ENCODE measurements around the gene SLC13A5. TPM values are rescaled to one million over a fixed set of nuclear protein-coding genes. Genes with fewer than 3 reads are reported as not detected.
"Not testable (repeated sequence)": the region's sequence is repeated elsewhere in the genome, so short reads cannot be mapped to it uniquely, and the experiment has no call there.

SLC13A5 gene
- total RNA-seq, 4 donors from 2014 or later = 0.61 to 2.8 TPM; not detected in 2

DNA sequence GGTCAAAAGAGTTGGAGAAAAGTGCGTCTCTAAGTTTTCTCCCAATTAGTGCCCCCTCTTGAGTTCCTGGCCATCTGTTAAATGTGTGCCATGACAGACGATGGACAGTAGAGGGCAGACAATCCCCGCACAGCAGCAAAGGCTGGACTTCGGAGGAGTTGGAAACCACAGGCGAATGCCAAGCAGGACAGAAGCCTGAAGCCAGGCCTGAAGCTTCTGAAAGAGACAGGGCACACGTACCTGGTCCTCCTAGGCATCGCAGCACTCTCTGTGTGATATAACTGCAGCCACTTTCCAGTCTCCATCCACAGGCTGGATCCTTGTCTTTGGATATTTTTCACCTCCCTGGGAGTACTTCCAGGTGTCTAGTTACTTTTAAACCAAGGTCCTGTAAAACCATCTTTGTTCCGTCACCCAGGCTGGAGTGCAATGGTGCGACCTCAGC is 47.1 kb downstream of the SLC13A5 start:
- DNase-seq = peak; percentile 65 to 68

DNA sequence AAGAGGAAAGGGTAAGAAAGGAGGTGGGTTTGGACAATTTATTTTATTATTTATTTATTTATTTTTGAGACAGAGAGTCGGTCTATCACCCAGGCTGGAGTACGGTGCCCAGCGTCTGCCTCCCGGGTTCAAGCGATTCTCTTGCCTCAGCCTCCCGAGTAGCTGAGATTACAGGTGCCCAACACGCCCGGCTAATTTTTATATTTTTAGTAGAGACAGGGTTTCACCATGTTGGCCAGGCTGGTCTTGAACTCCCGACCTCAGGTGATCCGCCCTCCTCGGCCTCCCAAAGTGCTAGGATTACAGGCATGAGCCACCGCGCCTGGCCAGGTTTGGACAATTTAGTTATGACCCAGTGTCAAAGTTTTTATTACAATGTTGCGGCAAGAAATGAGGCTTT is 50.0 kb downstream of the SLC13A5 start:
- H3K27me3 ChIP-seq; intact Hi-C loops (cut with DNase I; ENCODE audit: low total_unique reads); DNase-seq; H3K9me3 ChIP-seq; H3K27ac ChIP-seq; H3K4me3 ChIP-seq; H3K36me3 ChIP-seq; H3K4me1 ChIP-seq: not testable (repeated sequence)

More for the DNA sequence above, 47.1 kb downstream of the SLC13A5 start:
- no peaks in the 10 kb centered on the region for H3K9me3 ChIP-seq
- no peaks in the 10 kb centered on the region for H3K36me3 ChIP-seq
- H3K4me1 ChIP-seq = no peaks in the 10 kb centered on the region
- H3K4me3 ChIP-seq = no peak overlapping the region
- intact Hi-C loops (cut with DNase I; ENCODE audit: low total_unique reads) = no loop called here
- no peaks in the 10 kb centered on the region for H3K27me3 ChIP-seq
- H3K27ac ChIP-seq = no peak overlapping the region
- TF ChIP-seq, protein P1, sequence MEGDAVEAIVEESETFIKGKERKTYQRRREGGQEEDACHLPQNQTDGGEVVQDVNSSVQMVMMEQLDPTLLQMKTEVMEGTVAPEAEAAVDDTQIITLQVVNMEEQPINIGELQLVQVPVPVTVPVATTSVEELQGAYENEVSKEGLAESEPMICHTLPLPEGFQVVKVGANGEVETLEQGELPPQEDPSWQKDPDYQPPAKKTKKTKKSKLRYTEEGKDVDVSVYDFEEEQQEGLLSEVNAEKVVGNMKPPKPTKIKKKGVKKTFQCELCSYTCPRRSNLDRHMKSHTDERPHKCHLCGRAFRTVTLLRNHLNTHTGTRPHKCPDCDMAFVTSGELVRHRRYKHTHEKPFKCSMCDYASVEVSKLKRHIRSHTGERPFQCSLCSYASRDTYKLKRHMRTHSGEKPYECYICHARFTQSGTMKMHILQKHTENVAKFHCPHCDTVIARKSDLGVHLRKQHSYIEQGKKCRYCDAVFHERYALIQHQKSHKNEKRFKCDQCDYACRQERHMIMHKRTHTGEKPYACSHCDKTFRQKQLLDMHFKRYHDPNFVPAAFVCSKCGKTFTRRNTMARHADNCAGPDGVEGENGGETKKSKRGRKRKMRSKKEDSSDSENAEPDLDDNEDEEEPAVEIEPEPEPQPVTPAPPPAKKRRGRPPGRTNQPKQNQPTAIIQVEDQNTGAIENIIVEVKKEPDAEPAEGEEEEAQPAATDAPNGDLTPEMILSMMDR (IDR thresholded peaks at IDR 0.05) = peak; percentile 75 to 90 (median 86)
- no peak for TF ChIP-seq POLR2A (IDR thresholded peaks at IDR 0.05)

DNA sequence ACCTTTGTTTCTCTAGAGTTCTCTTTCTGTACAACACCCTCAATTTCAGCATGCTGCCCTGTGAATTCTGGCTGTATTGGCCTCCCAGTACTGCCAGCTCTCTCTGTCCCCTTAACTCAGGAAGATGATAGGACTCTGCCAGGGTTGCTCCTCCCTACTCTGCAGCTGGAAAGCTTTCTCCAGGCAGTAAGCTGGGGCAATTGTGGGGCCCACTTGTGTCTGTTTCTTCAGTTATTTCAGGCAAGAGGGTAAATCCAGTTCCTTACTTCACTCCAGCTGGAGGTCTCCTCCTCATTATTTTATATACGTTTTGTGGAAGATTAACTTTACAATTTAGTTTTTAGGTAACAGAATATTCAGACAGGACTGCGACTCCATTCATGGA is 51.7 kb downstream of the SLC13A5 start:
- Histone ChIP-seq H3K4me3 (no peak overlapping the region), H3K27ac (no peak overlapping the region), H3K4me1 (no peaks in the 10 kb centered on the region), H3K27me3 (no peaks in the 10 kb centered on the region), H3K9me3 (no peaks in the 10 kb centered on the region), H3K36me3 (no peaks in the 10 kb centered on the region)
- intact Hi-C loops (cut with DNase I; ENCODE audit: low total_unique reads) = no loop called here
- no peak for TF ChIP-seq POLR2A (IDR thresholded peaks at IDR 0.05)
- TF ChIP-seq, protein P1 (IDR thresholded peaks at IDR 0.05) = no peak
- DNase-seq = no peak

DNA sequence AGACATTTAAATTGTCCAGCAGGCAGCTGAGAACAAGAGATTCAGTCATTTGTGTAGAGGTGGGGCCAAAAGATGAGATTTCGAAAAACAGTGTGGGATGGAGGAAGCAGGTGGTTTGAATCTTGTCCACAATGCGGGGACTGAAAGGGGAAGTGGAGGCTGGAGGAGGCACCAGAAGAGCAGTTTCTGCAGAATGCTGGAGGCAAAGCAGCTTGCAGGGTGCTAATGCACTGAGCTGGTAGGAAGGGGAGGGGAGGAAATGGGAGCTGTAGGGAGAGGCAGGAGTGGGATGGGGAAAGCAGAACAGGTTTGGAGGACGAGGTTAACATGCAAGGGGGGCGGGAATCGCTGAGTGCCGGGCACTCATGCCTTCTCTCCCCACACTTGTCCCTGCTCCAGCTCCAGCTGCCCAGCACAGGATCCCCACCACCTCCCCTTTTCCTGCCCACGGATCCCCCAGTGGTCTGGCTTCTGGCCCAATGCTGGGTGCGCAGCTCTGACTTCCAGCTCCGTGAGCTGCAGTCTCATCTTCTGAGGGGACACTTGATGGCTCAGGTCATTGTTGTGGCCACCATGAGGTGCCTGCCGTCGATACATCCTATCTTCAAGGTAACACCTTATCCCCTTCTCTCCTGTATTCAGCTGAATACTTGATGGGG is 52.2 kb downstream of the SLC13A5 start:
- DNase-seq = no peak
- Histone ChIP-seq H3K4me1 (no peaks in the 10 kb centered on the region), H3K4me3 (no peak overlapping the region), H3K27ac (no peak overlapping the region), H3K27me3 (no peaks in the 10 kb centered on the region), H3K36me3 (no peaks in the 10 kb centered on the region), H3K9me3 (no peaks in the 10 kb centered on the region)
- intact Hi-C loops (cut with DNase I; ENCODE audit: low total_unique reads) = no loop called here
- TF ChIP-seq, protein P1 (IDR thresholded peaks at IDR 0.05) = no peak
- no peak for TF ChIP-seq POLR2A (IDR thresholded peaks at IDR 0.05)

DNA sequence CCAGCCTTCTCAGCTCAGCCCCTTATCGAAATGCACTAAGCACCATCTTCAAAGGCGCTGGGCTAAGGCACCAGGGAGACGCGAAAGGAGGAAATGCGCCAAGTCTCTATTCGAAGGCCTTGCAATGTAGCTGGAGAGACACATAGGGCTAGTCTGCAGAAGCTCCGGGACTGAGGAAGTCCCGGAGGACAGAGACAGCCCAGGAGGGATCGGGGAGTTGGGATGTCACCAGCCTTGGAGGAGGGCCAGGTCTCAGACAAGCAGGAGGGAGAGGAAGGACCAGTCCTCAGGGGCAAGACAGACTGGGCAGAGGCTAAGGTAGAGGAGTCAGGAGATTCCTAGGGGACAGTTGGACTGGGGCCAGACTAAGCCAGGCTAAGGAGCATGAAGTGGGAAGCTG is 53.1 kb downstream of the SLC13A5 start:
- intact Hi-C loops (cut with DNase I; ENCODE audit: low total_unique reads) = no loop called here
- Histone ChIP-seq H3K36me3 (no peaks in the 10 kb centered on the region), H3K27me3 (no peaks in the 10 kb centered on the region), H3K9me3 (no peaks in the 10 kb centered on the region), H3K27ac (no peak overlapping the region), H3K4me3 (no peak overlapping the region), H3K4me1 (no peaks in the 10 kb centered on the region)
- DNase-seq = no peak
- TF ChIP-seq, protein P1 (IDR thresholded peaks at IDR 0.05) = no peak
- TF ChIP-seq POLR2A (IDR thresholded peaks at IDR 0.05) = no peak

DNA sequence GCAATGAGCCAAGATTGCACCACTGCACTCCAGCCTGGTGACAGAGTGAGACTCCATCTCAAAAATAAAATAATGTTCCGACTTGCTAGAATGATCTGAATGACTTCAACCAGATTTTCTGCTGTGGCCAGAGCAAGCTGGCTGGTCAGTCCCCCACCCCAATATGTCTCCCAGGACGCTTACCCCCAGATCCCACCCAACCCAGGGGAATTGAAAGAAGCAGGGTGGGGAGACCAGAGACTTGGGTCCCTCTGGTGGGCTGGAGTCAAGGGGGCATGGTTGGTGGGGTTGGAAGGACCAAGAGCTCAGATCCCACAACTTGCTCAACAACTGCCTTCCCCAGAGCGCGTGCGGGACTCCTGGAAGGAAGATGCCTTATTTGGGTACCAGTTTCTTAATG is 54.8 kb downstream of the SLC13A5 start:
- H3K27ac ChIP-seq; DNase-seq; H3K27me3 ChIP-seq; H3K36me3 ChIP-seq; H3K4me3 ChIP-seq; intact Hi-C loops (cut with DNase I; ENCODE audit: low total_unique reads); H3K9me3 ChIP-seq; H3K4me1 ChIP-seq: not testable (repeated sequence)
